GM13976 (cell line): Measurements from ENCODE around the gene PRR19.

Source experiments
- DNase-seq: peaks from one replicate; pipeline ENCODE4 v3.0.0; 2012; ENCODE audit warnings: low spot score
- in situ Hi-C: fragments of 300-500 bp; cut with MboI; formaldehyde crosslinking; loops from one replicate; pipeline ENCODE4 v1.12.0; 2022; ENCODE audit warnings: low sequenced_read_pairs, mixed read lengths, inconsistent platforms; ENCODE audit not compliant: unreplicated experiment
- TF ChIP-seq, protein P1 (sequence below): IDR thresholded peaks from 2 replicates; pipeline ENCODE4 v1.5.1; 2012; ENCODE audit warnings: borderline replicate concordance, mild to moderate bottlenecking; ENCODE audit not compliant: insufficient read depth; ENCODE audit errors: extremely low read depth, missing control alignments, control extremely low read depth

The PRR19 gene

DNA sequence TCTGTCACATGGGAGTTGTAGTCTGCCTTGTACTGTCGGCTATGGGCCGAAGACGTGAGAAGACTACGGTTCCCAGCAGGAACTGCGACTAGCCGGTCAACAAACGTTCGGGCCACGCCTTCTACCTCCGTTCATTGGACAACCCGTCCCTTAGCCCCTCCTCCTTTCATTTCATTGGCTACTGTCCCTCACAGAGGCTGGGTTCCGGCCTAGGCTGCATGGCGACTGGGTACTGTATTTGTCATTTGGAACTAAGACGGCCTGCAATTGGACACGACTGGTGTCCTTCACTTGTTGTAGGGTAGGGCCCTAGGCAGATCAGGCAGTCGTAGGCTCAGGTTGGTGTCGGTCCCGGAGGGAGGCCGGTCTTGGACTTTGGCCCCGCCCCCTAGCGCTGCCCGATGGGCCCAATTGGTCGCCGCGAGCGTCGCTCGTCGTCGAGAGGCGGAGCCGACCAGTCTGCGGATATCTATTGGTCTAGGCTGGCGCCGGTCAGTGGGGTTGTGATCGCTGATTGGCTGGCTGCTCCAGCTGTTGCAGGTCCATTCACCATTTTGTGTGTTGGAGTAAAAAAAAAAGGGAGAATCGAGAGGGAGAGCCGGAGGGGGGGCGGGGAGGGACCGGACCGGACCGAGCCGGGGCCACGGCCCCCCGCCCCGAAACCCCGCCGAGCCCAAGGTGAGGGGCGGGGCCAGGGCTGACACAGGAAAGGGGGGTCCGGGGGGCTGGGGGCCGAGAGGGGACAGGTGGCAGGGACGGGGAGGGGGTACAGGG is 33.0 kb upstream of the PRR19 start, which contains the start of gene CIC:
Gene CIC, plus strand, starts transcription at position 549 of the 774 bp plus-strand sequence. CDS start 2,532 bp downstream, outside the sequence.
- in situ Hi-C loops, result no loop called here
- DNase-seq, result peak; percentile 95
- TF ChIP-seq, protein P1, sequence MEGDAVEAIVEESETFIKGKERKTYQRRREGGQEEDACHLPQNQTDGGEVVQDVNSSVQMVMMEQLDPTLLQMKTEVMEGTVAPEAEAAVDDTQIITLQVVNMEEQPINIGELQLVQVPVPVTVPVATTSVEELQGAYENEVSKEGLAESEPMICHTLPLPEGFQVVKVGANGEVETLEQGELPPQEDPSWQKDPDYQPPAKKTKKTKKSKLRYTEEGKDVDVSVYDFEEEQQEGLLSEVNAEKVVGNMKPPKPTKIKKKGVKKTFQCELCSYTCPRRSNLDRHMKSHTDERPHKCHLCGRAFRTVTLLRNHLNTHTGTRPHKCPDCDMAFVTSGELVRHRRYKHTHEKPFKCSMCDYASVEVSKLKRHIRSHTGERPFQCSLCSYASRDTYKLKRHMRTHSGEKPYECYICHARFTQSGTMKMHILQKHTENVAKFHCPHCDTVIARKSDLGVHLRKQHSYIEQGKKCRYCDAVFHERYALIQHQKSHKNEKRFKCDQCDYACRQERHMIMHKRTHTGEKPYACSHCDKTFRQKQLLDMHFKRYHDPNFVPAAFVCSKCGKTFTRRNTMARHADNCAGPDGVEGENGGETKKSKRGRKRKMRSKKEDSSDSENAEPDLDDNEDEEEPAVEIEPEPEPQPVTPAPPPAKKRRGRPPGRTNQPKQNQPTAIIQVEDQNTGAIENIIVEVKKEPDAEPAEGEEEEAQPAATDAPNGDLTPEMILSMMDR, result no peak

DNA sequence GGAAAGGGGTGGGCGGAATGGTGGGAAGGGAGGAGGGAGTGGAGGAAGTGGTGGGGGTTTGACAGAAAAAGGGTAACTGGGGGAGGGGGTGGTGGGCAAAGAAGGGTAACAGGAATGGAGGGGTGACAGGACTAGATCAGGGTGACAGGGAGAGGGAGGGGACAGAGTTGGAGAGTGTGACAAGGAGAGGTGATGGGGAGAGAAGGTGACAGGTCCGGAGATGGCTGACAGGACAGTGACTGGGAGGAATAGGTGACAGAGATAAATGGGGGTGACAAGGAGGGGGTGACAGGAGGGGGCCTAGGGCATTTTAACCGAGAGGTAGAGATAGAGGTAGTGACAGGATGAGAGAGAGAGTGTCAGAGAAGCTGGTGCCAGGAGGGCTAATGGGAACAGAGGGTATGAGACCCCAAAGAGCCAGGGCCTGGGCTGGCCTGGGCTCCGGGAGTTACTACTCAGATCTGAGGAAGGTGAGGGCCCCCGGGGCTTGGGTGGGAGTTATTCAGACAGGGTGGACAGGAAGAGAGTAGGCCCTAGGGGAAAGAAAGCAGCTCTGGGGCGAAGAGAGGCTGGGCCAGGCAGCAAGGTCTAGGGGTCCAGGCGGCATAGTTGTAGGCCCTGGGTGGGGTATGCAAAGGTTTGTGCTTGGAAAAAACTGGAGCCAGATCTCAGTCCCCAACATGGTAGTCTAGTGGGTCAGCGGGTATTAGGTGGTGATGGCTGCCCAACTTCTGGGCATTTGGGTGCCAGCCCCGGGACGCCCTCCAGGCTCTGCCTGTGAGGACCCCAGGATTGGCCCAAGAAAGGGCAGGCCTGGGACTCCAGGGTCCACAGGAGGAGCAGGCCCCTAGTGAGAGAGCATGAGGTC is 32.2 kb upstream of the PRR19 start:
- no peak for DNase-seq
- in situ Hi-C loops, result no loop called here
- TF ChIP-seq, protein P1, result no peak

DNA sequence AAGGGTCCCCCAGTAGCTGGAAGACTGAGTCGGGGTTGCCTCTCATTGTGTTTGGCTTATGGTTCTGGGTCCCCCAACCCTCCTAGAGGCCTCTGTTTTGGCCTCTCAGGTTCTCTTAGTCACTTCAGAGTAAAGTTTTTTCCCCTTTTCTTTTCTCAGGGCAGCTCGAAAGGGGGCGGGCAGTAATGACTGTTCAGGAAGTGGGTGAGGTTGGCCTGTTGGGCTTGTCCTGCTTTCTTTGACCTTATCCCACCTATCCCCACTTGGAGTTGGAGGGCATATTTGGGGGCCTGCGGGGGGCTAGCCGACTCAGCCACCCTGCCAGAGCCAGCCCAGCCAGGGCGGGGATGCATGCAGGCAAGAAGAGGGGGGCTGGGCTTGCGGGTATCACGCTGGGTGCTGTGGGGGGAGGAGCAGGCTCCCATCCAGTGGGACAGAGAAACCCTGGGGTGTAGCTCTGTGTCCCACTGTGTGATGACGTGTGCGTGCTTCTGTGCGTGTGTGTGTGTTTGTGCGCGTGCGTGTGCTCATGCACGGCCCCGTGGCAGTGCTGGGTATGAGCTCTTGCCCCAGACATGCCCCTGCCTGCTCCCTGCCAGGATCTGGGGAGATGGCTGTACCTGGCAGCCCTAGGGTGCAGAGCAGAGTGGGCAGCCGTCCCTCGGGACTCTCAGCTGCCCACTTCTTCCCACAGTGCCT is 31.4 kb upstream of the PRR19 start:
- TF ChIP-seq, protein P1, result no peak
- in situ Hi-C loops, result no loop called here
- DNase-seq, result peak; percentile 68

DNA sequence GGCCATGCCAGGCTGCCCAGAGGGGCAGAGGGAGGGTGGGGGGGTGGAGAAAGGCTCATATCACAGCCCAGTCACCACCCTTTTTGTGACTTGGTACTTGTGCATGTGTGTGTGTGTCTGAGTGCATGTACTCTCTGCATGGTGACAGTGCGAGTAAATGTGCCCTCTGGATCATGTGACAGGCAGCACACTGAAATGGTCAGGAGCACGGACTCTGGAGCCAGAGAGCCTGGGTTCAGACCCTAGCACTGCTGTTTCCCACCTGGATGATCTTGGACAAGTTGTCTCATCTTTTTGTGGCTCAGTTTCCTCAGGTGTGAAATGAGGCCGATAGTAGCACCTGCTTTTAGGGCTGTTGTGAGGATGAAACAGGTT is 30.9 kb upstream of the PRR19 start:
- TF ChIP-seq, protein P1, result no peak
- no peak for DNase-seq
- in situ Hi-C loops, result no loop called here

DNA sequence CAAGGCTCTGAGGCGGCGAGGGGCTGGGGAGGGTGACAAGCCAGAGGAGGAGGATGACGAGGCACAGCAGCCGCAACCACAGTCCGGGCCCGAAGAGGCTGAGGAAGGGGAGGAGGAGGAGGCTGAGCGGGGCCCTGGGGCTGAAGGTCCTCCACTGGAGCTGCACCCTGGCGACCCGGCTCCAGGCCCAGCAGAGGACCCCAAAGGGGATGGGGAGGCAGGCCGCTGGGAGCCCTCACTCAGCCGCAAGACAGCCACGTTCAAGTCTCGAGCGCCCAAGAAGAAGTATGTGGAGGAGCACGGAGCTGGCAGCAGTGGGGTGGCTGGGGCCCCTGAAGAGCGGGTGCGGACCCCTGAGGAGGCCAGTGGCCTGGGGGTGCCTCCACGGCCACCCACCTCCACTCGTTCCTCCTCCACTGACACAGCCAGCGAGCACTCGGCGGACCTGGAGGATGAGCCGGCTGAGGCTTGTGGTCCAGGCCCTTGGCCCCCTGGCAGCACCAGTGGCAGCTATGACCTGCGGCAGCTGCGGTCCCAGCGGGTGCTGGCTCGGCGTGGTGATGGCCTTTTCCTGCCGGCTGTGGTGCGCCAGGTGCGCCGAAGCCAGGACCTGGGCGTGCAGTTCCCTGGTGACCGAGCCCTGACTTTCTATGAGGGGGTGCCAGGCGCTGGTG is 29.9 kb upstream of the PRR19 start:
- TF ChIP-seq, protein P1, result no peak
- DNase-seq, result no peak
- in situ Hi-C loops, result no loop called here

DNA sequence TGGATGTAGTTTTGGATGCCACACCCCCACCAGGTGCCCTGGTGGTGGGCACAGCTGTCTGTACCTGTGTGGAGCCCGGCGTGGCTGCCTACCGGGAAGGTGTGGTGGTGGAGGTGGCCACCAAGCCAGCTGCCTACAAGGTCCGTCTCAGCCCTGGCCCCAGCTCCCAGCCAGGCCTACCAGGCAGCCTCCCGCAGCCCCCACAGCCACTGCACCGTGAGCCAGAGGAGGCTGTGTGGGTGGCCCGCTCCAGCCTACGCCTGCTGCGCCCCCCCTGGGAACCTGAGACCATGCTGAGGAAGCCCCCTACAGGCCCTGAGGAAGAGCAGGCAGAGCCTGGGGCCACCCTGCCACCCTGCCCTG is 29.4 kb upstream of the PRR19 start:
- DNase-seq, result no peak
- TF ChIP-seq, protein P1, result no peak
- in situ Hi-C loops, result no loop called here
